Chondrocyte (in vitro differentiated cells): ENCODE measurements around the gene TMEM270. TPM values are rescaled to one million over a fixed set of nuclear protein-coding genes. Genes with fewer than 3 reads are reported as not detected.

ENCODE experiments used
- DNase-seq: peaks from one replicate; pipeline ENCODE4 v3.0.0; 2021; ENCODE audit warnings: mixed read lengths, low spot score
- H3K27ac Mint-ChIP-seq: one replicate; pipeline ENCODE4 v1.8.0; 2021; ENCODE audit warnings: mild to moderate bottlenecking, moderate library complexity, mixed read lengths; ENCODE audit not compliant: unreplicated experiment
- H3K27me3 Mint-ChIP-seq: 2 replicates; pipeline ENCODE4 v1.8.0; 2021; ENCODE audit warnings: low read depth, mixed read lengths
- H3K36me3 Mint-ChIP-seq: 2 replicates; pipeline ENCODE4 v1.8.0; 2021; ENCODE audit warnings: low read depth, mixed read lengths
- H3K4me1 Mint-ChIP-seq: 2 replicates; pipeline ENCODE4 v1.8.0; 2021; ENCODE audit warnings: low read depth, mild to moderate bottlenecking, mixed read lengths
- H3K4me3 Mint-ChIP-seq: one replicate; pipeline ENCODE4 v1.8.0; 2021; ENCODE audit warnings: mild to moderate bottlenecking, moderate library complexity, mixed read lengths; ENCODE audit not compliant: unreplicated experiment
- H3K9me3 Mint-ChIP-seq: 2 replicates; pipeline ENCODE4 v1.8.0; 2021; ENCODE audit warnings: low read depth, mixed read lengths
- CTCF ChIP-seq: fragments of 200-600 bp; sonication (generic); IDR thresholded peaks from 2 replicates; pipeline ENCODE4 v1.5.0; 2021; ENCODE audit warnings: antibody characterized with exemption, mild to moderate bottlenecking, moderate library complexity
- total RNA-seq: library from RNA; stranded (reverse); gene quantifications from 3 replicates; pipeline ENCODE4 v1.2.1, GENCODE V29; 2021

Gene TMEM270
- total RNA-seq, 1 donor from 2014 or later = 0.25 TPM

GRCh38 chr7:73901823-73902597 is 41.1 kb downstream of the TMEM270 start:
- Mint-ChIP-seq H3K4me3 (no peak overlapping the region), H3K27ac (no peak overlapping the region), H3K27me3 (no peaks in the 10 kb centered on the region), H3K36me3 (peaks cover 3% of the 10 kb centered on the region), H3K4me1 (peaks cover 53% of the 10 kb centered on the region), H3K9me3 (peaks cover 3% of the 10 kb centered on the region)
- TF ChIP-seq CTCF = no peak
- DNase-seq = peak; percentile 83

- no peaks in the 10 kb centered on the region for H3K36me3 Mint-ChIP-seq
- H3K4me3 Mint-ChIP-seq = no peak overlapping the region
- peak; percentile 62 for DNase-seq
- H3K27ac Mint-ChIP-seq = peak overlapping the region; percentile 64
- peaks cover 57% of the 10 kb centered on the region for H3K4me1 Mint-ChIP-seq
- TF ChIP-seq CTCF = no peak
- no peaks in the 10 kb centered on the region for H3K27me3 Mint-ChIP-seq
- H3K9me3 Mint-ChIP-seq = no peaks in the 10 kb centered on the region
Observed at GRCh38 chr7:73903321-73904218, 42.6 kb downstream of the TMEM270 start.

- Mint-ChIP-seq H3K27ac (peak overlapping the region; percentile 64), H3K9me3 (no peaks in the 10 kb centered on the region), H3K4me3 (no peak overlapping the region), H3K4me1 (peaks cover 59% of the 10 kb centered on the region), H3K36me3 (no peaks in the 10 kb centered on the region), H3K27me3 (no peaks in the 10 kb centered on the region)
- no peak for TF ChIP-seq CTCF
- peak; percentile 80 for DNase-seq
Observed at GRCh38 chr7:73904219-73905137, 43.5 kb downstream of the TMEM270 start.

GRCh38 chr7:73905360-73905759 is 44.4 kb downstream of the TMEM270 start:
- DNase-seq = peak; percentile 67
- no peak overlapping the region for H3K27ac Mint-ChIP-seq
- H3K27me3 Mint-ChIP-seq = no peaks in the 10 kb centered on the region
- no peak for TF ChIP-seq CTCF
- H3K9me3 Mint-ChIP-seq = no peaks in the 10 kb centered on the region
- no peaks in the 10 kb centered on the region for H3K36me3 Mint-ChIP-seq
- H3K4me1 Mint-ChIP-seq = peaks cover 51% of the 10 kb centered on the region
- no peak overlapping the region for H3K4me3 Mint-ChIP-seq
